Measurements from ENCODE around the gene RAB5IF.
"Not testable (repeated sequence)": the region's sequence is repeated elsewhere in the genome, so short reads cannot be mapped to it uniquely, and the experiment has no call there.

The RAB5IF gene

DNA sequence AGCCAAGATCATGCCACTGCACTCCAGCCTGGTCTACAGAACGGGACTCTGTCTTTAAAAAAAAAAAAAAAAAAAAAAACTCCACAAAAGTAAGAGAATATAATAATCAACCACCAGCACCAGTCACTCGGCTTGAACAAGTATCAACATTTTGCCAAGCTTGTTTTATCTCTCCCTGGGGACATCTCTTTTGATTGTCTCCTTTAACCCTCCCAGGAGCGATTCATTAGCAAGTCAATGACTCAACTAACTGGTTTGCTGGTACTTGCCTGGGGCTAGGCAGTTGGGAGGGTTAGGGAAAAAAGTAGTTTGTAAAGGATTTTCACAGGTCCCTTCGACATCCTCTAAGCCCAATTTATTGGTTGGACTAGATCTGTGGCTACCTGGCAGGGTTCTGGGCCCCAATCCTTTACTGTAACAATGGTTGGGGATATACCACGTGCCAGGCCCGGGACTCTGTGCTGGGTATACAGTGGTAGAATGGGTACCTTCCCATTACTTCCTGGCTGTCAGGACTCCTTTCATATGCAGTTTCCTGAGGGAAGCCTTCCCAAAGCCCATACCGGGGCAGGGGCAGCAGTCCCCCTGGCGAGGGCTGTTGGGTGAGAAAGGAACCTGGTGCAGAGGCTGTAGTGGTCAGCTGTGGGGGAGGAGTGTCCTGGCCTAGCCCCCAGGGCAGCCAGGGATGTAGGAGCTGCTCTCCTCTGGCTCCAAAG lies 20.0 kb upstream of the RAB5IF start:
- no peak for DNase-seq

DNA sequence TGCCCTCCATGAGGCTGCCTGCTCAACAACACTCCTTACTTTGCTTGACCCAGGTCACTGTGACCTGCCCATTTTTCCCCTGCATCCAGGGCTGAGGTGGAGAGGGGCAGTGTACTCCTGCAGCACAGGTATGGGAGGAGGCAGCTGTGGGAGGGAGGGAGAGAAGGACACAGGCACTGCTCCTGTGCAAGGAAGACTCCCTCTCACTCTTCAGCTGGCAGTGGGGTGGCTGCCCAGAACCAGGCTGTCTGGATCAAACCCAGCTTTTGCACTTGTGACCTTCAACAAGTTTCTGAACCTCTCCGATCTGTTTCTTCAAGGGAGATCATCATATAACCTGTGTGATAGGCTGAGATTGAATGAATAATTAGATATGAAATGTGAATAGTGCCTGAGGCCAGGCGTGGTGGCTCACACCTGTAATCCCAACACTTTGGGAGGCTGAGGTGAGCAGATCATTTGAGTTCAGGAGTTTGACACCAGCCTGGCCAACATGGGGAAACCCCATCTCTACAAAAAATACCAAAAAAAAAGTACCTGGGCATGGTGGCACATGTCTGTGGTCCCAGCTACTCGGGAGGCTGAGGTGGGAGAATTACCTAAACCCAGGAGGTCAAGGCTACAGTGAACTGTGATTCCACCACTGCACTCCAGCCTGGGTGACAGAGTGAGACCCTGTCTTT lies 18.1 kb upstream of the RAB5IF start:
- DNase-seq = no peak

DNA sequence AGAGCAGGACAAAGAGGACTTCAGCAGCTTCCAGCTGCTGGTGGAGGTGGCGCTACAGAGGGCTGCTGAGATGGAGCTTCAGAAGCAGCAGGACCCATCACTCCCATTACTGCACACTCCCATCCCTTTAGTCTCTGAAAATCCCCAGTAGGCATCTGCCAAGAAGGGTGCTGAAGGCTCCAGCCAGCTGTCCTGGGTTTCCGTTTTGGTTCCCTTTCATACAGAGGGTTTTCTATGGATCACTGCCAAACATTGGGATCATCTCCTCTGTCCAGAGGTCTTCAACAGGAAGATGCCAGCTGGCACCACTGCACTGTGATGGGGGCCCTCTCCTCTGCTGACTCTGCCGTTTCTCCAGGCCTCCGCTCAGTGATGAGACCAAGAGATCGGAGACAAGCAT lies 14.3 kb upstream of the RAB5IF start:
- no peak for DNase-seq

DNA sequence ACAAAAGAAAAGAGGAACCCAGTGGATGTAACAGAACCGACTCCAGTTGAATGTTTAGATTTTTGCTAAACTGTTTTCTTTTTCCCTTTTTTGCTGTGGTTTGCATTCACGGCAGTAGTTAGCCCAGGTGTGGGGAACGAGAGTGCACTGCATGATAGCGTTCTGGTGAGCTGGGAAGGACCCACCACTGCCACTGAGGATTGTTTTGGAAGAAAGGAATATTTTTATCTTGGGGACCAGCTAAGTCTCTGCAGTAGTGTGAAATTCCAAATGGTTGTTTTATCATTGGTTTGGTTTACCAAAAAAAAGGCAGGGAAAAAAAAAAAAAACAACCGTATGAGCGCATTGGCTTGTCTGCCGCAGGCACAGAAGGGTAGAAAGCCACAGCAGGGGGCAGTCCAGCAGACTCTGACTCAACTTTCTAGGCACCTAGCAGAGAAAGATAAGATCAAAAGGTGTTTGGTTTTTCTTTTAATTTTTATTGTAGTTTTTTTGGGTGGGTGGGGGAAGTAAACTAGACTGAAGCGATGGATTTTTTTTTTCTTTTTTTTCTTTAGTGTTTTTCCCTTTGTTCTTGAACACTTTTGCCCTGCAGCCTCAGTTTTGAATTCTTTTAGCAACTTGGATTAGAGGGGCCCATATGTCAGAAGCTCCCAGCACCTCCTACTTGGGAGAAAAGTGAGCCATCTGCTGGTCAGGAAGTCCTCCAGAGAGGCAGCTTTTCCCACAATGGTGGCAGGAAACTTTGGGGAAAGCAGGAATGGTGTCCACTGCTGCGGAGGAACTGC lies 13.5 kb upstream of the RAB5IF start:
- peak in 16 of 51 donors; percentile 1 to 26 (median 10) for DNase-seq

DNA sequence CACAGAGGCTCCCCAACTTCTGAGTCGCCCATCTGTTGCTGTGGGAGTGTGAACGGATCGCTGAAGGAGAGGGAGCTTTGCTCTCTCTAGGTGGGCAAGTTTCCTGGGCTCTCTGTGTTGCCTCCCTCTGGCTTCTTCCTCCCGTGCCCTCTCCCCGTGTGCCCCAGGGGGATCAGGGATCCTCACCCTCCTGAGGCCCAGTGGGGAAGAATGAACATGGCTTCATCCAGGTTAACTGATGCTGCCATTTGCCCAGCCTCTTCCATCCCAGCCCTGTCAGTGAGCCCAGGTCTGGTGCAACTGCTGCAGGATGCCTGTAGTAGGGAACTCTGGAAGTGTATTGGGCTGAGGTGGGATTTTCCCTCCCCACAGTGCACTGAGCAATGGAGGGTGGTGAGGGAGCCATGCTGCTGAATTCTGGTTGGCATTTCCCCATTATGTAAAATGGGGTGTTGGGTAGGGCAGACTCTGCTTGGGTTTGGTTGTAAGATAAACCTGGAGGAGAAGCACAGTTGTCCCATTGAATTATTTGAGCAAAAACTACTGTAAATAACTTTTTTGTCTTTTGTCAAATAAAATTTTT lies 12.1 kb upstream of the RAB5IF start:
- DNase-seq = no peak

DNA sequence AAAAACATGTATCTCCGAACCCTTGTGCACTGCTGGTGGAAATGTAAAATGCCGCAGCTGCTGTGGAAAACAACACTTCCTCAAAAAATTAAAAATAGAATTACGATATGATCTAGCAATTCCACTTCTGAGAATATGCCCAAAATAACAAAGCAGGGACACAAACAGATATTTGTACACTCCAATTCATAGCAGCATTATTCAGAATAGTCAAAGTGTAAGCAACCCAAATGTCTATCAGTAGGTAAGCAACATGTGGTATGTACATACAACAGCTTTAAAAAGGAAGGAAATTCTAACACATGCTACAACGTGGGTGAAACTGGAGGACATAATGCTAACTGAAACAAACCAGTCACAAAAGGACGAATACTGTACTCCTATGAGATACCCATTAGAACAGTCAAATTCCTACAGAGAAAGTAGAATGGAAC lies 5.7 kb upstream of the RAB5IF start:
- DNase-seq = no peak

DNA sequence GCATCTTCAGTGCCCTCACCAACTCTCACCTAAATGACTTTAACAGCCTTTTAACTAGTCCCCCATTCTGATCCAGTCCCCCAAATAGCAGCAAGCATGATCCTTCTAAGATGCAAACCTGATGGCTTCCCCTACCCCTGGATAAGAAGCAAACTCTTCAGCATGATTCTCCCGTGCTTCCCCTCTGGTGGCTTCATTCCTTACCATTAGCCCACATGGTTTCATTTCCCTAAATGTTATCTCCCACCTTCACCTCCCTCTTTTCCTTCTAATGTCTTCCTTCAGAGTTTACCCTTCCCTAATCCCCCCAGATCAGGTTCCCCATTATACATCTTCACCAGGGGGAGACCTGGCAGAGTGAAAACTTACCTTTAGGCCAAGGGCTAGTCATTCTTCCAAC lies 4.0 kb upstream of the RAB5IF start:
- no peak for DNase-seq

DNA sequence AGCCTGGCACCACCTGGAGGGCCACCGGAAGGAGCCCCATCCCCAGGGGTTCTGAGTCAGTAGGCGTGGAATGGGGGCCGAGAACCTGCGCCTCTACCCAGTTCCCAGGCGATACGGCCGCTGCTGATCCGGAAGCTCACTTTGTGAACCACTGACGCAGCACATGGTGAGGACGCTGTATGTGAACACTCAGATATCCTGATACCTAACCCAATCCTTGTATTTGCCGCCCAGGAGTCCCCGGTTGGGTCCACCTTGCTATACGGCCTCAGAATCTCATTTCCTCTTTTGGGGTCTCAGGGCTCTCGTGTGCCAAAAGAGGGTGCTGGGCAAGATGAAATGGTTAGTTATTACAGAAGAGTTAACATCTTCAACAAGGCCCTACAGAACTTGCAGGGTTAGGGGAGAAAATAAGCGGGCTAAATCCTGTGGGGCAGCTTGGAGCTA lies 604 bp upstream of the RAB5IF start:
- peak in 17 of 51 donors; percentile 7 to 54 (median 31) for DNase-seq

DNA sequence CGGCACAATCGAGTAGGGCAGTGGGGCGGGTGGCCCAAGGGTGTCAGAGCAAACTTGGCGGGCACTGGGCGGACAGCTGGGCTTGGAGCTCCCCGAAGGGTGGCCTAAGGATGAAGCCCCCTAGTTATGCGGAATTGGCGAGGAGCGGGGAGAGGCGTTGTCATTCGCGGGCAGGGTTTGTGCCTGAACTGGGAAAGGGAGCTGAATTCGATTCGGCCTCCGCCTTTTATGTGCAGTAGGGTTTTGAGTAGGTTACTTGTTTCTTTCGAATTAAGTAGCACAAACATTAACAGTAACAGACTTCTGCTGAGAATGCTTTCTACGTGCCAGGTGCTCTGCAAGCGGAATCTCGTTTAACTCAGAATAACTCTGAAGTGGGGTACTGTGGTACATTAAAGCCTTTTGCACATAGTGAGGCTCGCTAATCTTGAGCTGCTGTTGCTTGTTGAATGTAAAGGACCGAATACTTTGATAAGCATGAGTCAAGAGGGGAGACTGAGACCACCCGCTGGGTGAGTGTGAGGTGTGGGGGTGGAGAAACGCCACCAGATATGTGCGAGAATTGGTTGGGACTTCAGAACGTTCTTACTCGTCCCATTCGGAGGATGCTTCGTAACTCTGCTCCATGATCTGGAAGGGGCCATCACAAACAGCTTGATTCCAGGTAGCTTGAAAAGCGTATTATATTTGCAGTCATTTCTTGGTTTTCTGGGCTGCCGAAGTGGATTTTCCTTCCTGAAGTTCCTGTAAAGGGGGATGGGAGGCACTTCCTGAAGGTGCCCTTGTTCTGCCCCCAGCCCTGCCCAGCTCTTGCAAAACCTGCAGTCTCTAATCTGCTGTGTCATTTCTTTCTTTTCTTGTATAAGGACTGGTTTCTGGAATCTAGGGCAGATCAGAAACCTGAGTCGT lies 833 bp downstream of the RAB5IF start:
- DNase-seq = no peak

DNA sequence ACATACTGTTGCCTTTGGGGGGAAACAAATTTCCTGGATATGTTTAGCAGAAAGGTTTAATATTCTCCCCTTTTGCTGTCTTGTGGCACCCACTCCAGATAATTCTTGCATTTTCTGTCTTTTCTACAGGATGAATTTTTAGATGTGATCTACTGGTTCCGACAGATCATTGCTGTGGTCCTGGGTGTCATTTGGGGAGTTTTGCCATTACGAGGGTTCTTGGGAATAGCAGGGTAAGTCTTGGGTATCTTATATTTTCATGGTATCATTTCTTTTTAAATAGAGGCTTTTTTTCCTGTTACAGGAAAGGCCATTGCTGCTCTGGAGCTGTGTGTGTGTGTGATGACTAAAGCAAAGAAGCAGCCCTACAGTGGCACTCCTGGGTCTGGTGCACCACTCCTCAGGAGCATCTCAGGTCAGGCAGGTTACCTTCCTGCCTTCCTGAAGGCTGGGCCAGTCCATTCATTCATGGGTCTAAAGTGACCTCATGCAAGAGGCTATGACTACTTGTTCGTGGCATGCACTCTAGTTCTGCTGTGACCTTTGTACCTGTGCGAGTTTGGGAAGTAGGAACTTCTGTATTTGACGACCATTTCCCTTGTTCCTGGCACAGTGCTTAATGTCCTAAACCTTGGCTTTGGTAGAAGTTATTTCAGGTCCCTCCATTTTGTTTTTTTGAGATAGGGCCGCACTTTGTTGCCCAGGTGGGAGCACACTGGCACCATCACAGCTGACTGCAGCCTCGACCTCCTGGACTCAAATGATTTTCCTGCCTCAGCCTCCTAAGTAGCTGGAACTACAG lies 2.2 kb downstream of the RAB5IF start:
- DNase-seq = no peak

DNA sequence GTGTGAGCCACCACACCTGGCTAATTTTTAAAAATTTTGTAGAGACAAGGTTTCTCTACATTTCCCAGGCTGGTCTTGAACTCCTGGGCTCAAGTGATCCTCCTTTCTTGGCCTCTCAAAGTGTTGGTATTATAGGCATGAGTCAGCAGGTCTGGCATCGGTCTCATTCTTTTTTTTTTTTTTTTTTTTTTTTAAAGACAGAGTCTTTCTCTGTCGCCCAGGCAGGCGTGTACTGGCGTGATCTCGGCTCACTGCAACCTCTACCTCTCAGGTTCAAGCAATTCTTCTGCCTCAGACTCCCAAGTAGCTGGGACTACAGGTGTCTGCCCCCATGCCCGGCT lies 2.8 kb downstream of the RAB5IF start:
- DNase-seq = not testable (repeated sequence)

DNA sequence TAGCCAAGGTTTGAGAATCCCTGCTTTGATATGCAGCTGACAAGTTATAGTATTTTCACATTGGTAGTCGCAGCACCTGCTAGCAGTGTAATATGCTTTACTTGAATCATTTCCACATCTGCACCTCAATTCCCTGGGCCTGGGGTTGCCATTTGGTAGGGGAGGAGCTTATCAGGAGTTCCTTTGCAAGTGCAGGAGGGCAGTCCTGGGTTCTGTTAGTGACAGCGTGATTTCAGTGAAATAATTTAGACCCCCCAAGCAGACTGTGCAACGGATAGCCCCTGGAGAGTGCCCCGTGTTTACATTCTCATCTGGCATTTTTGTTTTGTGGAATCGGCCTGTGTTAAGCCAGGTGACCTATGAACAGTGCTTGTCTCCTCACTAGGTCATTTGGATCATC lies 6.0 kb downstream of the RAB5IF start:
- no peak for DNase-seq

DNA sequence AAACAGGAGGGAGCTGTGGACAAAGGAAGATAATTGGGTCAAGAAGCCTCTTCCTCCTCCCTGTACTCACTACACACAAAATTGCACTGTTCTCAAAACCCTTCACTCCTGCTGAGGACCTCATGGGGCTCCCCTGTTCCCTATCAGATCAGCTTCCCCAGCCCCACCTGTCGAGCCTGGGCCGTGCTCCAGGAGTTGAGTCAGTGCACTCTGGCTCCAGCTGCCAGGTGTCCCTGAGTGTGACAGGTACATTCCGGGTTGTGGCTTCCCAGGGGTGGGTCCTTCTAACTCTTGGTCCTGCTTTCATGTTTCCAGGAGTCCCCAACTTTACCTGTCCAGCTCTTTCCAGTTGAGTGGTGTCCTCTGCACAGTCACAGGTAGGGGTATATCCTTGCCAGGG lies 8.4 kb downstream of the RAB5IF start:
- no peak for DNase-seq

DNA sequence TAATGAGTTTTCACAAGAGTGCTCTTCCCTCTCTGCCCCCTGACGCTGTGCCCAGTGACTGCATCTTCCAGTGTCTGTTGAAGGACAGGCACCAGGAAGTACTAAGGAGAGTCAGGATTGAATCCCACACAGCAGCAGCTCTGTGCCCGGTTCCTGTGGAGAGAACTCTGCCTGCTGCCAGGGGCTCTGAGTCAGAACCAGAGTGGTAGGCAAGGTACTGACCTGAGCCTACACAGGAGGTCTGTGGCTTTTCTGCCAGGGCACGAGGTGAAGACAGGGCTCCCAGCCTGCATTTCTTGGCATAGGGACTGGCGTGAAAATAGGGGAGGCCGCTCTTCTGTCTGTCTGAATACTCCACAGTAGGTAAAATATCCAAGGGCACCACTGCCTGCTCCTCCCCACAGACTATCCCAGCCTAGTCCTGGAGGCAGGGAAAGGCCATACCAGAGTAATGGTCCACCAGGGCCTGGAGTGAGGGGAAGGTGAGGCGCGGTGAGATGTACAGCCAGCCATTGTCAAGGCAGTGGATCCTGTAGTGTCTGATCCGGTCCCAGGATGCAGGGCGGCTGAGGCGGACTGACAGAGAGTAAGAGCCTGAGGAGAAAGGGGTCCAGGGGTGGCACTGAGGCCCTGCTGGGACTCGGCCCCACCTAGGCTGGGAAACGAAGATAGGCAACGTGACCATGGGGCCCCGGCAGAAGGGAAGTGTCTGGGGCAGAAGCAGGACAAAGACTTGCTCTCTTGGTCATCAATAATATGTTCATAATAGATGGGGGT lies 9.4 kb downstream of the RAB5IF start:
- no peak for DNase-seq

DNA sequence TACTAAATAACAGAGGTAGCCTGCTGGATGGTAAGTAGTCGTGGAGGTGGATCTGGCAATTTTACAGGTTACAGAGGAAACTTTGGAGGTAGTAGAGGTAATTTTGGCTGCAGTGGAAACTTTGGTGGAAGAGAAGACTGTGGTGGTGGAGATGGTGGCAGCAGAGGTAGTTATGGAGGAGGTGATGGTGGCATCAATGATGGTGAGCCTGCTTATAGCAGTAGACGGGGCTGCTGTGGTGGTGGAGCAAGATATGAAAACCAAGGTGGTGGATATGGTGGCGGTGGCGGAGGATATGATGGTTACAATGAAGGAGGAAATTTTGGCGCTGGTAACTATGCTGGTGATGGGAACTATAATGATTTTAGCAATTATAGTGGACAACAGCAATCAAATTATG lies 15.3 kb downstream of the RAB5IF start:
- DNase-seq = no peak

DNA sequence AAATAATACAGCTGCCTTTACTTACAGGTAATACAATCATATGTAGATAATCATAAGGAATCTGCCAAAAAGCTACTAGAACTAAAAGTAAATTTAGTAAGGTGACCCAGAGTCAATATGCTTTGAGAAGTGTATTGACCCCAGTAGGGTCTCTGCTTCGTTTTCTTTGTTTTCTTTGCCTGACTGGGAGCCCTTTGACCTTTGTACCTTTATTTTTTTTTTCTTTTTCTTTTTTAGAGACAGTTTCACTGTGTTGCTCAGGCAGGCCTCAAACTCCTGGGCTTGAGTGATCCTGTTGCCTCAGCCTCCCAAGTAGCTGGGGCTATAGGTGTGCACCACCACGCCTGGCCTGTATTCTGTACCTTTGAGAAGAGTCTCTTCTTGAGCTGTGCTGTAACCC lies 17.9 kb downstream of the RAB5IF start:
- no peak for DNase-seq

DNA sequence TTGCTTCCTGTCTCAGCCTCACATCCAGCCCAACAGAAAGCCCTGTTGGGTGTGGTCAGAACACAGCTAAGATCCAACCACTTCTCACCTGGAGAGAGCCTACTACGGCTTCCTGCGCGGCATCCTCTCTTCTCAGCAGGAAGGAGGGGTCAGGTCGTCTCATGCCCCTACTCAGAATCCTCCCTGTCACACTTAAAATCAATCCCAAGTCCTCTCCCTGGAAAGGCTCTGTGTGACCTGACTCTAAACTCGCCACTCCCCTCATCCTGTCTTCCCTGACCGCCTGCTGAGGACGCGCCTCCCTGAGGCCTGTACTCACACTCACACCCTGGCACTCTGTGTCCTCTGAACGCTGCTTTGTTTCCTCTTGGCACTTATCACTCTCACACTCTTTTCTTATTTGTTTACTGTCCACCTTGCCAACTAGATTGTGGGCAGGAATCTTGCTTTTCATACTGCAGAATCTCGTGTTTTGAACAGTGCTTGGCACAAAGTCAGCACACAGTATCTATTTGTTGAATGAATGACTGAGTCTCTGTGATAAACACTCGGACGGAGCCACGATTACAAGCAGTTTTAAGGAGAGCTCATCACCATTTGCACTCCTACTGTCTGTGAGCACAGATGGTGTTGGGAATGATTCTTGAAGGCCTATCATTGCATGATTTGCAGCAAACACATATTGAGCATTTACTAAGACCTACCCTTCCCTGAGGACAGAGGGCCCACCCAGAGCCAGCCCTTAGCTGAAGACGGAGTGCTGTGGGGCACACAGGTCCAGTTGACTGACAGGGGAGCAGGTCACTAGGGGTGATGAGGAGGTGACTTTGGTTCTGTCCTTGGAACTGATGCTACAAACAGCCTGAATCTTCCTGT lies 18.7 kb downstream of the RAB5IF start:
- DNase-seq = peak in 3 of 51 donors; percentile 10 to 42 (median 35)

DNA sequence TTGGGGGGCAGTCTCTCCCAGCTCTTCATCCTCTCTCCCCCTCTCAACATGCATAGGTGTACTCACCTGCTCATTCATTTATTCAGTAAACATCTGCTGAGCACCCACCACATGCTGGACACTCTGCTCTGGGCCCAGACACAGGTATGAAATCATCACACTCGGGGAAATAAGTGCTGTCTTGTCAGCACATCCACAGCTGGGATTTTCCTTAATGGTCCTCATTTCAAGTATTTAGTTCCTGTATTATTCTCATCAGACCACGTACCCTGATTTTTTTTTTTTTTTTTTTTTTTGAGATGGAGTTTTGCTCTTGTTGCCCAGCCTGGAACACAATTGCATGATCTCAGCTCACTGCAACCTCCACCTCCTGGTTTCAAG lies 19.4 kb downstream of the RAB5IF start:
- no peak for DNase-seq
